ENCODE data around the gene MYMK. TPM values are rescaled to one million over a fixed set of nuclear protein-coding genes. Genes with fewer than 3 reads are reported as not detected.

MYMK gene
- total and polyA plus RNA-seq, 2 of the 13 experiments (the other 11 are each of a cell fraction or from before 2014, with no cell fraction given): not detected

GRCh38 chr9:133524146-133524545, 613 bp downstream of the MYMK start:
- no peak overlapping the region for H3K4me3 ChIP-seq (replicated peaks in 1 of 3; ENCODE audit: insufficient read depth in 1 of 3, low read depth in 2 of 3, low read length in 3 of 3)
- peaks cover 41% of the 10 kb centered on the region for H3K4me1 ChIP-seq (ENCODE audit: insufficient read depth, low read length)
- no peak overlapping the region for H3K9ac ChIP-seq (ENCODE audit: insufficient read depth, low read depth, low read length)
- POLR2A ChIA-PET: no interaction called here
- intact Hi-C loops (cut with micrococcal nuclease; ENCODE audit: unreplicated experiment) (no loop called here), in situ Hi-C loops (cut with HindIII; ENCODE audit: extremely low pct_ligation_motif_present, low pct_unique_long_range_greater_than_20kb) (no loop called here)
- 36% methylated on average over 5 of the region's 5 CpGs for WGBS (ENCODE audit: low lambda C conversion rate)
- no peaks in the 10 kb centered on the region for H4K20me1 ChIP-seq (ENCODE audit: insufficient read depth, low read length)
- no peak overlapping the region for H2AFZ ChIP-seq (ENCODE audit: low read length)
- no peak for DNase-seq (ENCODE audit: low spot score)
- H3K36me3 ChIP-seq (replicated peaks in 1 of 2; ENCODE audit: control insufficient read depth in 1 of 2, insufficient read depth in 2 of 2, low read length in 2 of 2): no peaks in the 10 kb centered on the region
- H3K9me3 ChIP-seq (ENCODE audit: low read length): no peaks in the 10 kb centered on the region
- peaks cover 31 to 94% of the 10 kb centered on the region in 2 experiments; a peak in 4 of 5 replicates for H3K27me3 ChIP-seq (ENCODE audit: control insufficient read depth in 1 of 2, insufficient read depth in 2 of 2, low read length in 2 of 2)
- TF ChIP-seq ELF1 (CRISPR knock-in tag; IDR thresholded peaks at IDR 0.05) (no peak), GLI4 (CRISPR knock-in tag; IDR thresholded peaks at IDR 0.05; ENCODE audit: borderline replicate concordance) (no peak)
- no peak for FAIRE-seq
- H3K79me2 ChIP-seq (ENCODE audit: insufficient read depth, low read length): no peaks in the 10 kb centered on the region
- no peak for ATAC-seq
- BruUV-seq (replicated peaks): no TSS peak
- H3K4me2 ChIP-seq (ENCODE audit: low read depth, low read length): no peak overlapping the region
- H3K27ac ChIP-seq (ENCODE audit: extremely low read length, insufficient read depth, low read length): no peak overlapping the region
- CTCF ChIA-PET (ENCODE audit: low intra/inter-chr PET ratio, low total read pairs): no interaction called here

GRCh38 chr9:133523106-133523505, 1.7 kb downstream of the MYMK start:
- in situ Hi-C loops (cut with HindIII; ENCODE audit: extremely low pct_ligation_motif_present, low pct_unique_long_range_greater_than_20kb) (no loop called here), intact Hi-C loops (cut with micrococcal nuclease; ENCODE audit: unreplicated experiment) (no loop called here)
- TF ChIP-seq KLF13 (CRISPR knock-in tag; IDR thresholded peaks at IDR 0.05): no peak
- TF ChIP-seq MNT (IDR thresholded peaks at IDR 0.05): 0 out of 2 replicates have a peak, but pooled peaks have one; percentile 16
- Histone ChIP-seq H3K4me2 (ENCODE audit: low read depth, low read length) (no peak overlapping the region), H4K20me1 (ENCODE audit: insufficient read depth, low read length) (no peaks in the 10 kb centered on the region), H3K9me3 (ENCODE audit: low read length) (no peaks in the 10 kb centered on the region), H3K4me3 (replicated peaks in 1 of 3; ENCODE audit: insufficient read depth in 1 of 3, low read depth in 2 of 3, low read length in 3 of 3) (no peak overlapping the region), H3K4me1 (ENCODE audit: insufficient read depth, low read length) (peaks cover 41% of the 10 kb centered on the region), H3K79me2 (ENCODE audit: insufficient read depth, low read length) (no peaks in the 10 kb centered on the region), H3K9ac (ENCODE audit: insufficient read depth, low read depth, low read length) (no peak overlapping the region), H2AFZ (ENCODE audit: low read length) (no peak overlapping the region), H3K27ac (ENCODE audit: extremely low read length, insufficient read depth, low read length) (no peak overlapping the region), H3K27me3 (ENCODE audit: control insufficient read depth in 1 of 2, insufficient read depth in 2 of 2, low read length in 2 of 2) (peaks cover 23 to 94% of the 10 kb centered on the region in 2 experiments; a peak in 4 of 5 replicates), H3K36me3 (replicated peaks in 1 of 2; ENCODE audit: control insufficient read depth in 1 of 2, insufficient read depth in 2 of 2, low read length in 2 of 2) (no peaks in the 10 kb centered on the region)
- ChIA-PET CTCF (ENCODE audit: low intra/inter-chr PET ratio, low total read pairs) (no interaction called here), POLR2A (interaction anchor here (1.3 kb wide), 1 partner anchor 10 kb away, joined by 4 read pairs; no protein-coding TSS in a partner anchor)
- DNase-seq (ENCODE audit: low spot score): no peak
- FAIRE-seq: no peak
- 20% methylated on average over 2 of the region's 8 CpGs for WGBS (ENCODE audit: low lambda C conversion rate)
- BruUV-seq (replicated peaks): no TSS peak
- no peak; the same call in 2 of the 3 replicates for ATAC-seq
